ENCODE measurements around the gene PLEKHG4B. TPM values are rescaled to one million over a fixed set of nuclear protein-coding genes. Genes with fewer than 3 reads are reported as not detected.
"Not testable (repeated sequence)": the region's sequence is repeated elsewhere in the genome, so short reads cannot be mapped to it uniquely, and the experiment has no call there.

PLEKHG4B gene
- polyA plus RNA-seq, 1 donor from 2014 or later = 0.78 TPM

DNA sequence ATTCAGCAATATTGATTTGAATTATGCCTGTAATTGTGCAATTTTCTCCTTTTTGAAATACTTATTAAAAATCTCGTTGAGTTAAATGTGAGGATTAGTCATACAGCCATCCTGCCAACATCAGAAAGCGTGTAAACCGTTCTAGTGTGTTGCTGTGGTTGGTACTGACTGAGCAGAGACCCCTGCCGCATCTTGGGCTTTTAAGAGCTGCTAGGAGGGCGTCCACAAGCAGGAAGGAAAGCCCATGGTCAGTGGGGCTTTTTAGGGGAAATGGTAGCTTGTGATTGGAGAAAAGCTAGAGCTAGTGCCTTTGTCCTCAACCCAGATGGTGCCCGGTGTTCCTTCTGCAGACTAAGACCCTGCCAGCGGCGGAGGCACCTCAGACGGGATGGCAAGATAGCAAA is 127.5 kb downstream of the PLEKHG4B start:
- no peak overlapping the region for H3K27ac ChIP-seq (ENCODE audit: low read length)
- H3F3A ChIP-seq (ENCODE audit: insufficient read depth, low read length, poor library complexity, severe bottlenecking) = no peaks in the 10 kb centered on the region
- no peaks in the 10 kb centered on the region for H4K20me1 ChIP-seq (ENCODE audit: insufficient read depth)
- peaks cover 31% of the 10 kb centered on the region for H3K79me2 ChIP-seq (replicated peaks; ENCODE audit: insufficient read depth, low read length)
- no peak for TF ChIP-seq TAF1 (IDR thresholded peaks at IDR 0.05; ENCODE audit: low read depth)
- TF ChIP-seq, protein P1, sequence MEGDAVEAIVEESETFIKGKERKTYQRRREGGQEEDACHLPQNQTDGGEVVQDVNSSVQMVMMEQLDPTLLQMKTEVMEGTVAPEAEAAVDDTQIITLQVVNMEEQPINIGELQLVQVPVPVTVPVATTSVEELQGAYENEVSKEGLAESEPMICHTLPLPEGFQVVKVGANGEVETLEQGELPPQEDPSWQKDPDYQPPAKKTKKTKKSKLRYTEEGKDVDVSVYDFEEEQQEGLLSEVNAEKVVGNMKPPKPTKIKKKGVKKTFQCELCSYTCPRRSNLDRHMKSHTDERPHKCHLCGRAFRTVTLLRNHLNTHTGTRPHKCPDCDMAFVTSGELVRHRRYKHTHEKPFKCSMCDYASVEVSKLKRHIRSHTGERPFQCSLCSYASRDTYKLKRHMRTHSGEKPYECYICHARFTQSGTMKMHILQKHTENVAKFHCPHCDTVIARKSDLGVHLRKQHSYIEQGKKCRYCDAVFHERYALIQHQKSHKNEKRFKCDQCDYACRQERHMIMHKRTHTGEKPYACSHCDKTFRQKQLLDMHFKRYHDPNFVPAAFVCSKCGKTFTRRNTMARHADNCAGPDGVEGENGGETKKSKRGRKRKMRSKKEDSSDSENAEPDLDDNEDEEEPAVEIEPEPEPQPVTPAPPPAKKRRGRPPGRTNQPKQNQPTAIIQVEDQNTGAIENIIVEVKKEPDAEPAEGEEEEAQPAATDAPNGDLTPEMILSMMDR (IDR thresholded peaks at IDR 0.05; ENCODE audit: poor library complexity, severe bottlenecking) = no peak
- TF ChIP-seq EZH2 (IDR thresholded peaks at IDR 0.05; ENCODE audit: borderline replicate concordance, insufficient read depth, low read length, poor library complexity, severe bottlenecking) = no peak
- TF ChIP-seq RAD21 (conservative IDR thresholded peaks at IDR 0.05) = no peak
- no peak for TF ChIP-seq SMC3 (conservative IDR thresholded peaks at IDR 0.05; ENCODE audit: poor library complexity)
- TF ChIP-seq POLR2AphosphoS5 (IDR thresholded peaks at IDR 0.05) = no peak
- H2AFZ ChIP-seq (ENCODE audit: low read depth, low read length) = no peak overlapping the region
- H3K4me3 ChIP-seq (ENCODE audit: low read length) = peak overlapping the region; percentile 94
- H3K27me3 ChIP-seq (ENCODE audit: insufficient read depth, low read depth, low read length) = no peaks in the 10 kb centered on the region
- no peaks in the 10 kb centered on the region for H3K9me2 ChIP-seq (ENCODE audit: insufficient read depth, low read length)
- no peaks in the 10 kb centered on the region for H3K9me3 ChIP-seq (ENCODE audit: low read length)
- no peaks in the 10 kb centered on the region for H3K36me3 ChIP-seq (ENCODE audit: insufficient read depth, low read length)
- peak overlapping the region; percentile 80 for H3K9ac ChIP-seq (ENCODE audit: low read length)
- peak overlapping the region; percentile 76 for H3K4me2 ChIP-seq (ENCODE audit: low read length)

DNA sequence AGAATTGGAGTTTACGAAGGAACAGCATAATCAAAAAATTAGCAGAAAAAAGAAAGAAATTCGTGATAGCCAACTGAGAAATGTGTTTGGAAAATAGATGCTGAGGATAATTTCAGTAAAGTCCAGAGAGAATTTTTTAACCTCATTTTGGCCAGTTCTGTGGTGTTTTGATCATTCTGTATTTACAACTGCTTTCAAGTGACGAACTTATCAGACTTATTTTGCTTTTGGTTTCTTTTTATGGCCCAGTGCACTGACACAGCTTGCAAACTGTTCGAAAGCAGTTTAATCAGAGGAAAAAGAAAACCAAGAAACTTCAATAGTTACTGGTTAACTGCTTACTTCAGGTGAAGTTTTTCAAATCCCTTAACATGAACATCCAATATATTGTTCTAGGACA is 128.0 kb downstream of the PLEKHG4B start:
- peak overlapping the region; percentile 76 for H3K4me2 ChIP-seq (ENCODE audit: low read length)
- no peak overlapping the region for H2AFZ ChIP-seq (ENCODE audit: low read depth, low read length)
- no peaks in the 10 kb centered on the region for H3K9me2 ChIP-seq (ENCODE audit: insufficient read depth, low read length)
- no peaks in the 10 kb centered on the region for H3K9me3 ChIP-seq (ENCODE audit: low read length)
- H3K36me3 ChIP-seq (ENCODE audit: insufficient read depth, low read length) = no peaks in the 10 kb centered on the region
- H3K4me3 ChIP-seq (ENCODE audit: low read length) = peak overlapping the region; percentile 94
- TF ChIP-seq, protein P2, sequence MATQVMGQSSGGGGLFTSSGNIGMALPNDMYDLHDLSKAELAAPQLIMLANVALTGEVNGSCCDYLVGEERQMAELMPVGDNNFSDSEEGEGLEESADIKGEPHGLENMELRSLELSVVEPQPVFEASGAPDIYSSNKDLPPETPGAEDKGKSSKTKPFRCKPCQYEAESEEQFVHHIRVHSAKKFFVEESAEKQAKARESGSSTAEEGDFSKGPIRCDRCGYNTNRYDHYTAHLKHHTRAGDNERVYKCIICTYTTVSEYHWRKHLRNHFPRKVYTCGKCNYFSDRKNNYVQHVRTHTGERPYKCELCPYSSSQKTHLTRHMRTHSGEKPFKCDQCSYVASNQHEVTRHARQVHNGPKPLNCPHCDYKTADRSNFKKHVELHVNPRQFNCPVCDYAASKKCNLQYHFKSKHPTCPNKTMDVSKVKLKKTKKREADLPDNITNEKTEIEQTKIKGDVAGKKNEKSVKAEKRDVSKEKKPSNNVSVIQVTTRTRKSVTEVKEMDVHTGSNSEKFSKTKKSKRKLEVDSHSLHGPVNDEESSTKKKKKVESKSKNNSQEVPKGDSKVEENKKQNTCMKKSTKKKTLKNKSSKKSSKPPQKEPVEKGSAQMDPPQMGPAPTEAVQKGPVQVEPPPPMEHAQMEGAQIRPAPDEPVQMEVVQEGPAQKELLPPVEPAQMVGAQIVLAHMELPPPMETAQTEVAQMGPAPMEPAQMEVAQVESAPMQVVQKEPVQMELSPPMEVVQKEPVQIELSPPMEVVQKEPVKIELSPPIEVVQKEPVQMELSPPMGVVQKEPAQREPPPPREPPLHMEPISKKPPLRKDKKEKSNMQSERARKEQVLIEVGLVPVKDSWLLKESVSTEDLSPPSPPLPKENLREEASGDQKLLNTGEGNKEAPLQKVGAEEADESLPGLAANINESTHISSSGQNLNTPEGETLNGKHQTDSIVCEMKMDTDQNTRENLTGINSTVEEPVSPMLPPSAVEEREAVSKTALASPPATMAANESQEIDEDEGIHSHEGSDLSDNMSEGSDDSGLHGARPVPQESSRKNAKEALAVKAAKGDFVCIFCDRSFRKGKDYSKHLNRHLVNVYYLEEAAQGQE (IDR thresholded peaks at IDR 0.05; ENCODE audit: borderline replicate concordance) = no peak
- TF ChIP-seq EZH2 (IDR thresholded peaks at IDR 0.05; ENCODE audit: borderline replicate concordance, insufficient read depth, low read length, poor library complexity, severe bottlenecking) (no peak), RAD21 (conservative IDR thresholded peaks at IDR 0.05) (no peak), SMC3 (conservative IDR thresholded peaks at IDR 0.05; ENCODE audit: poor library complexity) (no peak), MXI1 (conservative IDR thresholded peaks at IDR 0.05; ENCODE audit: poor library complexity, severe bottlenecking) (no peak), EP300 (conservative IDR thresholded peaks at IDR 0.05; ENCODE audit: poor library complexity, severe bottlenecking) (no peak), POLR2AphosphoS5 (IDR thresholded peaks at IDR 0.05) (no peak), TAF1 (IDR thresholded peaks at IDR 0.05; ENCODE audit: low read depth) (no peak)
- TF ChIP-seq, protein P1 (IDR thresholded peaks at IDR 0.05; ENCODE audit: poor library complexity, severe bottlenecking) = no peak
- H3K79me2 ChIP-seq (replicated peaks; ENCODE audit: insufficient read depth, low read length) = peaks cover 31% of the 10 kb centered on the region
- no peak overlapping the region for H3K27ac ChIP-seq (ENCODE audit: low read length)
- no peaks in the 10 kb centered on the region for H3K27me3 ChIP-seq (ENCODE audit: insufficient read depth, low read depth, low read length)
- H4K20me1 ChIP-seq (ENCODE audit: insufficient read depth) = no peaks in the 10 kb centered on the region
- H3K9ac ChIP-seq (ENCODE audit: low read length) = no peak overlapping the region
- H3F3A ChIP-seq (ENCODE audit: insufficient read depth, low read length, poor library complexity, severe bottlenecking) = no peaks in the 10 kb centered on the region

DNA sequence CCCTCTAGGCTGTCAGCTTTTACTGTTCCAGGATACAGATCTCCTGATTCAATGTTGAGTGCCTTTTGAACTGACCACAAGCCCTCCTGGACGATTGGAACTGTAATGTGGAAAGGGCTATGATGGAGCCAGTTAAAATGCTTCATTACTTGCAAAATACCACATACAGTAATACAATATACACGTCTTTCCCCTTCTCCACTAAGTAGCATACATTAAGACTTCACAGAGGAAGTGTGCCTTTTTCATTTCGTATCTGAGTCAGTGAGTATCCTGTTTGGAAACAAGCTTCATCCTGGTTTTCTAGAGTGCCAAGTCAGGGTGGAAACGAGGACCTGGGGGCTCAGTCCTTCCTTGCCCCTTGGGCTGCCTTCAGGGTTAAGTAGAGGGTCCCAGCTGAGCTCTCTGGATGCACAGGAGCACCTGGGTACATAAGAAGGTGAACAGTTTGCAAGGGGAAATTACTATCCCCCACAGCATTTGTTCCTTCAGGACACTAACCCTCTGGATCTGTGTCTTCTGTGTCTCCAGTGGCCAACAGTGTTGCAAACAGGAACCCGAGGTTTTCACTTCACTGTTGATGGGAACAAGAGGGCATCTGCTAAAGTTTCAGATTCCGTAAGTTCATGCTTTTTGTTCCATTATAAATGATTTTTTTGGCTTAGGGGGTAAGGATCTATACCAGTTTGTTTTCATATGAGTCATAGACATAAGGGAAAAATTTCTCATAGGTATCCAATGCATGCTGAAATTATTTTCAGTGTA is 131.2 kb downstream of the PLEKHG4B start:
- H3K9ac ChIP-seq (ENCODE audit: low read length); H3K4me2 ChIP-seq (ENCODE audit: low read length); H2AFZ ChIP-seq (ENCODE audit: low read depth, low read length); H3K27ac ChIP-seq (ENCODE audit: low read length); H4K20me1 ChIP-seq (ENCODE audit: insufficient read depth); H3K36me3 ChIP-seq (ENCODE audit: insufficient read depth, low read length); H3K27me3 ChIP-seq (ENCODE audit: insufficient read depth, low read depth, low read length); H3F3A ChIP-seq (ENCODE audit: insufficient read depth, low read length, poor library complexity, severe bottlenecking); H3K9me2 ChIP-seq (ENCODE audit: insufficient read depth, low read length); H3K4me3 ChIP-seq (ENCODE audit: low read length); H3K9me3 ChIP-seq (ENCODE audit: low read length): not testable (repeated sequence)
- H3K79me2 ChIP-seq (replicated peaks; ENCODE audit: insufficient read depth, low read length) = peaks cover 31% of the 10 kb centered on the region
